CD4-positive, alpha-beta T cell treated with Interleukin-1 beta for 1 hour (primary cell): ENCODE data around the gene HNRNPC.
"Not testable (repeated sequence)": the region's sequence is repeated elsewhere in the genome, so short reads cannot be mapped to it uniquely, and the experiment has no call there.

Source experiments
- DNase-seq, 2 donors: peaks; one replicate each; pipeline ENCODE4 v3.0.0-alpha.2; 2020 to 2022

The HNRNPC gene

GRCh38 chr14:21191809-21192446 lies 77.3 kb downstream of the HNRNPC start:
- DNase-seq: peak; percentile 69 to 72

- no peak for DNase-seq
These were observed 77.9 kb downstream of the HNRNPC start for GRCh38 chr14:21191261-21191808.

DNA sequence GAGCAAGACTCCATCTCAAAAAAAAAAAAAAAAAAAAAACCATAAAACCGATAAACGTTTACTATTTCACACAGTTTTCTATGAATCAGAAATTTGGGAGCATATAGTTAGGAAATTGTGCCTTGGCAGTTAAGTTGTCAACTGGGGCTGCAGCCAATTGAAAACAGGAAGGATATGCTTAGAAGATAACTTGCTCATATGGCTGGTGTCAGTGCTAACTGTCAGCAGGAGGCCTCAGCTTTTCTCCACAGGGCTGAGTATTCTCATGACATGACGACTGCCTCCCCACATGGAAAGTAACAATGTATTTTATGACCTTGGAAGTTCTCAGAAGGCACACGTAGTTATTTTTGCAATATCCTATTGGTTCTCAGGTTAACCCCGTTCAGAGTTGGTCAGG lies 83.8 kb downstream of the HNRNPC start:
- no peak for DNase-seq

DNA sequence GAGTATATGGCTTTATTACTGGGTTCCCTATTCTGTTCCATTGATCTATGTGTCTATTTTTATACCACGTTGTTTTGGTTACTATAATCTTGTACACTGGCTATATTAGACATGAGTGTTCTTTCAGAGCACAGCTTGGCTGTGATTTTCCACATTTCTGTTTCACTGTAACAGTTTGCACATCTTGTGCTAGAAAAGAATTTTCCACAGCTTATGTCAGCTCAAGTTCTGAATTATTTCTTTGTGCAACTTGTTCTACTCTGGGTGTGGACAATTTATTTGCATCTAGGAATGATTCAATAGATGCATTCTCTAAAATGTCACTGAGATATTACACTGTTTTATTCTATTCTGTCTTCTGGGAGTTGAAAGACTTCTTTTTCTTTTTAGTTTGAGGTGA lies 85.0 kb downstream of the HNRNPC start:
- DNase-seq: no peak

- no peak for DNase-seq
These were observed 87.1 kb downstream of the HNRNPC start for GRCh38 chr14:21182166-21182565.

- DNase-seq: no peak
These were observed 98.1 kb downstream of the HNRNPC start for GRCh38 chr14:21171128-21171527.

DNA sequence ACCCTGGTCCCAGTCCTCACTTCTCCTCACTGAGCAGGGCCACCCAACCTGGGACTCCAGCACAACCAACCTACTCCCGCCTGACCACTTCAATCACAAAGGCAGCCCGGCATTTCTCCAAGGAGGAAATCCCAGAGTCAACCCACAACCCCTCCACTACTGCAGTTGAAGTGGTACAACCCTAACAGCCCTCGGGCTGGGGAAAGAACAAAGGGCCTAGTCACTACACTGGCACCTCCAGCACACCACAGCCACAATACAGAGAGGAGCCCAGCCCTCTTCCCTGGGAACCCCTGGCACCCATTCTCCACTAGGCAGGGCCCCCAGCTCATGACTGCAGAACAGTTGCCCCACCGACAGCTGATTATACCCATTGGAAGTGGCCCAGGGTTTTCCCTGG lies 99.7 kb downstream of the HNRNPC start:
- no peak for DNase-seq

DNA sequence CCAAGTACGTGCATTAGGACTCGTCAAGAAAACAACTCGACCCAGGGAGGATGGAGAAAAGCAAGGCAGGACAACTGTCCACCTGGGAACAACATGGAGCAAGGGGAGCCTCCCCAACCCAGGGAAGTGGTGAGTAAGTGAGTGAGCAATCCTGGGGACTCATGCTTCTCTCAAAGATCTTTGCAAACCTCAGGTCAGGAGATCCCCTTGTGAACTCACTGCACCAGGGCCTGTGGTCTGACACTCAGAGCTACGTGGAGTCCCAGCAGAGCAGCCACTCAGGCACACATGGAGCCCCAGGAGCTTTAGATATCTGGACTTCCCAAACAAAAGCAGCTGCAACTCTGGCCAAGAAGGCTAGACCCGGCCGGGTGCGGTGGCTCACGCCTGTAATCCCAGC lies 101.2 kb downstream of the HNRNPC start:
- DNase-seq: no peak

DNA sequence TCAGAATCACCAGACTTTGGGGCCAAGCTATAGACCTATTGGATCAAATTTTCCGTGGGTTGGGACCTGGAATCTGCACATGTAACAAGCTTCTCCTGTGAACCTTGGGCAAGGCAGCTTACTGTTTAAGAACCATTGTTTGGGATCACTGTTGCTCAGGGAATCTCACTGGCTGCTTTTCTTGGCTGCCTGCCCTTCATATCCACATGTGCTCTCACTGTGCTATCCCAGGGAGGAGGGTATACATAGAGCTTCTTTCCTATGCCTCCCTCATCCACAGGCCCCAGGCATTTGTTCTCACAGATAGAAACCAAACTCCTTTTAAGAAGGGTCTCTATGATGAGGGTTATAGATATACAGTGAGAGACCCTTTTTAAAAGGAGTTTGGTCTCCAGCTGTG lies 103.6 kb downstream of the HNRNPC start:
- not testable (repeated sequence) for DNase-seq

DNA sequence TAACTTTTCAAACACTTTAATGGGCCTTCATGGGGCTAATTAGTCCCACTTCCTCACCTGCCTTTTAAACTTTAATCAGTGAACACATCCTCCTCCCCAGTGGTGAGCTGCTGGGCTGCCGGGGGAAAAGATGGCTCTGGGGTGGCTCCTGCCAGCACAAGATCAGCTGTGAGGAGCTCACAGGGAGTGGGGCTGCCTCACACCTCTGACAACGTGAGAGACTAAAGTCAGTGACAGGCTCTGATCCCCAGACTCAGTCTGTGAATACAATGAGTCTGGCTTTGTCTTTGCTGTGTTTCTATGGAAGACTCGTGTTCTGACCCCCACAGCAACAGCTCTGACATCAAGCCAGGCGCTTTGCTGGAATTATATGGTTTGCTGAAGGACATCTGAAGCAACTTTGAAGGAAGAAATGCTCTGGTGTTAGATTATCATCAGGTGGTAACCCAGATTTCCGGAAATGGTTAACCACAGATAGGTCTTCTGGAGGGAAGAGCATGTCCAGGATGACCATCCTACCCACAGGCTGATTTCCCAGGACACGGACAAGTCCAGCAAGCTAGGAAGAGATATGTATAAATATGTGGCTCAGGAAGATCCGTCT lies 104.1 kb downstream of the HNRNPC start:
- not testable (repeated sequence) for DNase-seq

DNA sequence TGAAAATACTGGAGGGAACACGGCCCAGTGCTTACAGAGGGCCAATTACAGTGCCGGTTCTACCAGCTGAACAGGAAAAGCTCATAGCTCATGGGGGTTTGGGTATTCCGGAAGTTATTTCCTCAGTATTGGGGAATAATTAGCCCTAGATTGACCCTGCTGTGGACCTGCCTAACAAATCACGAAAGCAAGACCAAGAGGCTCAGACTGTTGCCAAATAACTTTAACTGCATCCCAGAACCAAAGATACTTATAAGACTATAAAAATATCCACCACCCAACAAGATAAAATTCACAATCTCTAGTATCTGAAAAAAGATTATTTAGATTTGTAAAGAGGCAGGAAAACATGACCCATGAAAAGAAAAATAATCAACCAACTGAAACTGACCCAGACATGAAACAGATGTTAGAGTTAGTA lies 105.4 kb downstream of the HNRNPC start:
- no peak for DNase-seq

GRCh38 chr14:21162081-21162480 lies 107.2 kb downstream of the HNRNPC start:
- DNase-seq: no peak

DNA sequence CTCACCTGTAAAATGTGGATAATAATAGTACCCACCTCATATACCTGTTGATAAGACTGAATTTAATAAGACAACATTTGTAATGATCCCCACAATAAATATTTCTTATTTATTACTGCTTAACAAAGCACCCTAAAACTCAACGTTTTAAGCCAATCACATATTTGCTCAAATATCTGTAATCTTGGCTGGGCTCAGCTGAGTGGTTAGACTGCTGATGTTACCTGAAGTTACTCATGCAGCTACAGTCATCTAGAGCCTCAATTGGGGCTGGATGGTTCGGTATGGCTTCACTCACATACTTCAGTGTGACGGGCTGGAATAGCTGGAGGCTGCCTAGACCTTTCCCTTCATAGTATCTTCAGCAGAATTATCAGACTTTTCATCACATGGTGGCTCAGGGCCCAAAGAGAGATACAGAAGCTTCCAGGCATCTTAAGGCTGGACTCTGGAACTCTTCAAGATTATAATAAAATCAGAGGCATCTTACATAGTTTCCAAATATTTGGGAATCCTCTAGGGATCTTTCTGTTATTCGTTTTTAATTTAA lies 109.1 kb downstream of the HNRNPC start:
- DNase-seq: no peak
